ENCODE measurements around the gene VPS51. TPM values are rescaled to one million over a fixed set of nuclear protein-coding genes. Genes with fewer than 3 reads are reported as not detected.

VPS51 gene
- total and polyA plus RNA-seq, 2 donors from 2014 or later = 98.3 to 110 TPM

- H3K36me3 ChIP-seq (ENCODE audit: control insufficient read depth in 2 of 3, insufficient read depth in 3 of 3, low read length in 3 of 3) = no peaks in the 10 kb centered on the region
- no peak for DNase-seq
- no peak for TF ChIP-seq CTCF (IDR thresholded peaks at IDR 0.05; ENCODE audit: borderline replicate concordance, extremely low read depth, insufficient read depth)
- no peak for FAIRE-seq
- H3K9ac ChIP-seq (ENCODE audit: low read length in 3 of 3) = no peak overlapping the region
- no peak overlapping the region for H3K27ac ChIP-seq (ENCODE audit: low read depth in 2 of 2, low read length in 2 of 2)
- intact Hi-C loops (cut with DNase I) = no loop called here
- H3K27me3 ChIP-seq (ENCODE audit: control insufficient read depth, insufficient read depth, low read length) = no peaks in the 10 kb centered on the region
- H3K4me1 ChIP-seq (ENCODE audit: control insufficient read depth in 2 of 3, insufficient read depth in 2 of 3, low read depth in 1 of 3, low read length in 3 of 3) = no peaks in the 10 kb centered on the region
- H3K9me3 ChIP-seq (ENCODE audit: control insufficient read depth in 2 of 3, insufficient read depth in 1 of 3, low read length in 3 of 3) = no peaks in the 10 kb centered on the region
- H3K4me3 ChIP-seq (ENCODE audit: low read length in 3 of 3) = no peak overlapping the region
These were observed 29.2 kb upstream of the VPS51 start for GRCh38 chr11:65066805-65067291.

GRCh38 chr11:65067446-65067845 is 28.6 kb upstream of the VPS51 start:
- Histone ChIP-seq H3K27ac (ENCODE audit: low read depth in 2 of 2, low read length in 2 of 2) (no peak overlapping the region), H3K4me1 (ENCODE audit: control insufficient read depth in 2 of 3, insufficient read depth in 2 of 3, low read depth in 1 of 3, low read length in 3 of 3) (no peaks in the 10 kb centered on the region), H3K27me3 (ENCODE audit: control insufficient read depth, insufficient read depth, low read length) (no peaks in the 10 kb centered on the region), H3K9me3 (ENCODE audit: control insufficient read depth in 2 of 3, insufficient read depth in 1 of 3, low read length in 3 of 3) (no peaks in the 10 kb centered on the region), H3K9ac (ENCODE audit: low read length in 3 of 3) (no peak overlapping the region), H3K36me3 (ENCODE audit: control insufficient read depth in 2 of 3, insufficient read depth in 3 of 3, low read length in 3 of 3) (no peaks in the 10 kb centered on the region), H3K4me3 (ENCODE audit: low read length in 3 of 3) (no peak overlapping the region)
- DNase-seq = no peak
- intact Hi-C loops (cut with DNase I) = no loop called here
- no peak for TF ChIP-seq CTCF (IDR thresholded peaks at IDR 0.05; ENCODE audit: borderline replicate concordance, extremely low read depth, insufficient read depth)
- no peak for FAIRE-seq

GRCh38 chr11:65069217-65069616 is 26.8 kb upstream of the VPS51 start:
- H3K4me1 ChIP-seq (ENCODE audit: control insufficient read depth in 2 of 3, insufficient read depth in 2 of 3, low read depth in 1 of 3, low read length in 3 of 3) = no peaks in the 10 kb centered on the region
- H3K27me3 ChIP-seq (ENCODE audit: control insufficient read depth, insufficient read depth, low read length) = no peaks in the 10 kb centered on the region
- H3K4me3 ChIP-seq (ENCODE audit: low read length in 3 of 3) = no peak overlapping the region
- DNase-seq (no peak), FAIRE-seq (no peak)
- intact Hi-C loops (cut with DNase I) = no loop called here
- no peak for TF ChIP-seq CTCF (IDR thresholded peaks at IDR 0.05; ENCODE audit: borderline replicate concordance, extremely low read depth, insufficient read depth)
- H3K9ac ChIP-seq (ENCODE audit: low read length in 3 of 3) = no peak overlapping the region
- H3K9me3 ChIP-seq (ENCODE audit: control insufficient read depth in 2 of 3, insufficient read depth in 1 of 3, low read length in 3 of 3) = no peaks in the 10 kb centered on the region
- H3K27ac ChIP-seq (ENCODE audit: low read depth in 2 of 2, low read length in 2 of 2) = no peak overlapping the region
- H3K36me3 ChIP-seq (ENCODE audit: control insufficient read depth in 2 of 3, insufficient read depth in 3 of 3, low read length in 3 of 3) = no peaks in the 10 kb centered on the region
